SK-N-SH (cell line): ENCODE measurements around the gene PROSER2. TPM values are rescaled to one million over a fixed set of nuclear protein-coding genes. Genes with fewer than 3 reads are reported as not detected.

Source experiments
- CTCF ChIA-PET: fragments of 300-600, 350-600 bp; formaldehyde crosslinking; extraction: SDS; loops from one replicate; lab custom pipeline; 2021; lab: Yijun Ruan, JAX
- POLR2A ChIA-PET: fragments of 350-600 bp; sonication (Branson Sonifier 250); formaldehyde crosslinking; extraction: SDS; loops from one replicate; lab custom pipeline; 2020; ENCODE audit warnings: antibody characterized with exemption, inconsistent platforms; lab: Yijun Ruan, JAX
- DNase-seq: peaks from one replicate; pipeline ENCODE4 v3.0.0; 2012
- H2AFZ ChIP-seq: fragments of 200-600 bp; sonication (generic); 2 replicates; pipeline ENCODE4 v1.8.1; 2016; ENCODE audit warnings: antibody characterized with exemption, mild to moderate bottlenecking, low read depth
- H3F3A ChIP-seq: fragments of 200-600 bp; sonication (generic); replicated peaks from 2 replicates; pipeline ENCODE3; 2016; ENCODE audit warnings: antibody characterized with exemption, mild to moderate bottlenecking; ENCODE audit not compliant: insufficient read depth
- H3K27ac ChIP-seq, 2 experiments: fragments of 200-500 bp in 1 of 2; fragments of 200-600 bp in 1 of 2; sonication (Bioruptor generic) in 1 of 2; sonication (generic), shearing (Covaris generic) in 1 of 2; 2 replicates each; pipeline versions ENCODE4 v1.5.1 to v1.6.1; 2014 to 2016; ENCODE audit warnings: low read depth in 2 of 2, inconsistent platforms in 1 of 2, low read length in 1 of 2, mild to moderate bottlenecking in 1 of 2, mixed read lengths in 1 of 2
- H3K27me3 ChIP-seq: fragments of 200-600 bp; sonication (generic), shearing (Covaris generic); 2 replicates; pipeline ENCODE4 v1.6.1; 2016; ENCODE audit warnings: mixed run types; ENCODE audit not compliant: insufficient read depth
- H3K36me3 ChIP-seq, 2 experiments: fragments of 200-500 bp in 1 of 2; fragments of 200-600 bp in 1 of 2; sonication (Bioruptor generic) in 1 of 2; sonication (generic) in 1 of 2; replicated peaks in 1 of 2; 2 replicates each; pipeline versions ENCODE3 to v1.5.1; 2014 to 2016; ENCODE audit warnings: low read length in 1 of 2, mild to moderate bottlenecking in 1 of 2; ENCODE audit not compliant: insufficient read depth in 2 of 2, control insufficient read depth in 1 of 2
- H3K4me1 ChIP-seq, 2 experiments: fragments of 200-500 bp in 1 of 2; fragments of 200-600 bp in 1 of 2; sonication (Bioruptor generic) in 1 of 2; sonication (generic), shearing (Covaris generic) in 1 of 2; 2 replicates each; pipeline versions ENCODE4 v1.5.1 to v1.6.1; 2014 to 2016; ENCODE audit warnings: low read depth in 1 of 2, low read length in 1 of 2, mixed run types in 1 of 2; ENCODE audit not compliant: insufficient read depth in 2 of 2, control insufficient read depth in 1 of 2
- H3K4me2 ChIP-seq: fragments of 200-600 bp; sonication (generic), shearing (Covaris generic); 2 replicates; pipeline ENCODE4 v1.6.1; 2017; ENCODE audit warnings: mixed run types
- H3K4me3 ChIP-seq, 2 experiments: fragments of 200-500 bp in 1 of 2; fragments of 200-600 bp in 1 of 2; sonication (Bioruptor generic) in 1 of 2; sonication (generic), shearing (Covaris generic) in 1 of 2; 2 replicates each; pipeline versions ENCODE4 v1.5.1 to v1.8.1; 2014 to 2016; ENCODE audit warnings: low read depth in 2 of 2, inconsistent platforms in 1 of 2, low read length in 1 of 2, mild to moderate bottlenecking in 1 of 2, mixed read lengths in 1 of 2, moderate library complexity in 1 of 2
- H3K79me2 ChIP-seq: fragments of 200-600 bp; sonication (generic); 2 replicates; pipeline ENCODE4 v1.8.1; 2017; ENCODE audit warnings: mild to moderate bottlenecking; ENCODE audit not compliant: insufficient read depth
- H3K9ac ChIP-seq: fragments of 200-600 bp; sonication (generic); 2 replicates; pipeline ENCODE4 v1.6.1; 2017; ENCODE audit warnings: mixed run types
- H3K9me2 ChIP-seq: fragments of 200-600 bp; sonication (generic); 2 replicates; pipeline ENCODE4 v1.6.1; 2017; ENCODE audit warnings: mixed run types
- H3K9me3 ChIP-seq: fragments of 200-600 bp; sonication (generic); 2 replicates; pipeline ENCODE4 v1.6.1; 2017; ENCODE audit warnings: mixed run types, mild to moderate bottlenecking, moderate library complexity
- H4K20me1 ChIP-seq: fragments of 200-600 bp; sonication (generic); 2 replicates; pipeline ENCODE4 v1.6.1; 2017; ENCODE audit warnings: mild to moderate bottlenecking, mixed run types; ENCODE audit not compliant: insufficient read depth
- EZH2phosphoT487 ChIP-seq: fragments of 200-600 bp; sonication (generic); IDR thresholded peaks from 2 replicates; pipeline ENCODE4 v1.6.1; 2017; ENCODE audit warnings: low read depth, mixed run types, mild to moderate bottlenecking, antibody characterized with exemption, moderate library complexity, borderline replicate concordance
- FOSL2 ChIP-seq: IDR thresholded peaks from 2 replicates; pipeline ENCODE4 v1.4.0; 2012; ENCODE audit warnings: low read depth, mild to moderate bottlenecking, moderate library complexity, borderline replicate concordance
- FOXJ3 ChIP-seq: sonication (generic); formaldehyde crosslinking; IDR thresholded peaks from 2 replicates; pipeline ENCODE4 v1.5.1; 2020; ENCODE audit warnings: mild to moderate bottlenecking, missing genetic modification reagents
- GATA2 ChIP-seq: sonication (generic); formaldehyde crosslinking; IDR thresholded peaks from 2 replicates; pipeline ENCODE4 v1.5.0; 2020; ENCODE audit warnings: mild to moderate bottlenecking, missing genetic modification reagents
- JUND ChIP-seq: IDR thresholded peaks from 2 replicates; pipeline ENCODE4 v1.4.0; 2012
- MEF2A ChIP-seq: IDR thresholded peaks from 2 replicates; pipeline ENCODE4 v1.4.0; 2012; ENCODE audit warnings: low read depth, borderline replicate concordance
- MXI1 ChIP-seq: IDR thresholded peaks from 2 replicates; pipeline ENCODE4 v1.6.1; 2012; ENCODE audit warnings: mild to moderate bottlenecking, low read depth, low read length, improper control_type of control experiment
- NRF1 ChIP-seq: IDR thresholded peaks from 2 replicates; pipeline ENCODE4 v1.6.1; 2012; ENCODE audit warnings: low read depth, mild to moderate bottlenecking, low read length
- REST ChIP-seq: IDR thresholded peaks from 2 replicates; pipeline ENCODE4 v1.6.1; 2012; ENCODE audit warnings: mild to moderate bottlenecking, low read depth, low read length, moderate library complexity
- SIN3A ChIP-seq: IDR thresholded peaks from 2 replicates; pipeline ENCODE4 v1.6.1; 2012; ENCODE audit warnings: low read depth, mild to moderate bottlenecking, low read length, moderate library complexity, borderline replicate concordance
- TCF12 ChIP-seq: IDR thresholded peaks from 2 replicates; pipeline ENCODE4 v1.4.0; 2012
- TEAD4 ChIP-seq: IDR thresholded peaks from 2 replicates; pipeline ENCODE4 v1.4.0; 2012; ENCODE audit warnings: mild to moderate bottlenecking, borderline replicate concordance; ENCODE audit not compliant: insufficient read depth
- USF1 ChIP-seq: IDR thresholded peaks from 2 replicates; pipeline ENCODE4 v1.4.0; 2012; ENCODE audit warnings: low read depth, borderline replicate concordance
- USF2 ChIP-seq: fragments of 150-350 bp; IDR thresholded peaks from 2 replicates; pipeline ENCODE4 v1.6.1; 2017; ENCODE audit warnings: antibody characterized with exemption, low read length, low read depth, borderline replicate concordance
- YY1 ChIP-seq: IDR thresholded peaks from 2 replicates; pipeline ENCODE4 v1.4.0; 2012; ENCODE audit warnings: low read depth, mild to moderate bottlenecking
- ZBTB33 ChIP-seq: IDR thresholded peaks from 2 replicates; pipeline ENCODE4 v1.4.0; 2012; ENCODE audit warnings: low read depth, borderline replicate concordance
- WGBS: methylation state at CpG from one replicate; pipeline ENCODE4 v1.1.6; 2017; ENCODE audit warnings: low lambda C conversion rate; 5-methylcytosine and 5-hydroxymethylcytosine counted together
- polyA plus RNA-seq, 3 experiments: library from polyadenylated mRNA; depleted of rRNA; stranded (reverse); fragments of >200 nt; gene quantifications; 2 replicates each; pipeline ENCODE4 v1.2.3, GENCODE V29; 2012

PROSER2 gene
- polyA plus RNA-seq, 1 of the 3 experiments (the other 2 are of a cell fraction), result 0.95 TPM

GRCh38 chr10:11854301-11854700, 31.1 kb downstream of the PROSER2 start:
- Histone ChIP-seq H3K9ac (no peak overlapping the region), H3K27me3 (no peaks in the 10 kb centered on the region), H3K27ac (no peak overlapping the region), H3K79me2 (no peaks in the 10 kb centered on the region), H3F3A (no peaks in the 10 kb centered on the region), H3K4me1 (no peaks in the 10 kb centered on the region)
- WGBS, result 91% methylated on average over 6 of the region's 6 CpGs
- POLR2A ChIA-PET, result no interaction called here
- no peak for TF ChIP-seq GATA2 (CRISPR knock-in tag)
- no peak for TF ChIP-seq JUND
- no peak for TF ChIP-seq USF1
- no peak for TF ChIP-seq SIN3A
- TF ChIP-seq TCF12, result no peak
- TF ChIP-seq ZBTB33, result no peak
- TF ChIP-seq USF2, result no peak
- TF ChIP-seq MXI1, result no peak
- TF ChIP-seq, all 33 proteins: peak for 0
- CTCF ChIA-PET, result interaction anchor here (1.0 to 2.0 kb wide), 2 partner anchors 35 to 765 kb away, joined by 5 read pairs; no protein-coding TSS in a partner anchor
- no peaks in the 10 kb centered on the region for H3K36me3 ChIP-seq
- H3K9me3 ChIP-seq, result no peaks in the 10 kb centered on the region
- H2AFZ ChIP-seq, result no peak overlapping the region
- DNase-seq, result no peak
- no peaks in the 10 kb centered on the region for H3K9me2 ChIP-seq
- H4K20me1 ChIP-seq, result no peaks in the 10 kb centered on the region
- H3K4me3 ChIP-seq, result no peak overlapping the region
- no peak overlapping the region for H3K4me2 ChIP-seq

- Histone ChIP-seq H3K4me3 (no peak overlapping the region), H3K4me1 (no peaks in the 10 kb centered on the region), H3K79me2 (no peaks in the 10 kb centered on the region), H3F3A (no peaks in the 10 kb centered on the region), H3K9me2 (no peaks in the 10 kb centered on the region), H3K27me3 (no peaks in the 10 kb centered on the region), H4K20me1 (no peaks in the 10 kb centered on the region), H3K9me3 (no peaks in the 10 kb centered on the region), H3K9ac (no peak overlapping the region), H3K27ac (no peak overlapping the region), H3K36me3 (no peaks in the 10 kb centered on the region), H3K4me2 (no peak overlapping the region), H2AFZ (no peak overlapping the region)
- DNase-seq, result no peak
- ChIA-PET POLR2A (no interaction called here), CTCF (interaction anchor here (0.7 to 1.3 kb wide), 4 partner anchors 10 to 74 kb away, joined by 3 to 4 read pairs (median 4); no protein-coding TSS in a partner anchor)
- WGBS, result 86% methylated on average over 15 of the region's 17 CpGs
- TF ChIP-seq TEAD4 (no peak), SIN3A (no peak), NRF1 (no peak), FOXJ3 (CRISPR knock-in tag) (no peak), FOSL2 (no peak), GATA2 (CRISPR knock-in tag) (no peak), EZH2phosphoT487 (no peak), MEF2A (no peak), USF2 (no peak), REST (no peak), ZBTB33 (no peak), MXI1 (no peak), YY1 (no peak)
Observed at GRCh38 chr10:11856089-11856488, 32.9 kb downstream of the PROSER2 start.
